CD4-positive, alpha-beta T cell (primary cell): ENCODE data around the gene GLB1L. TPM values are rescaled to one million over a fixed set of nuclear protein-coding genes. Genes with fewer than 3 reads are reported as not detected.

Experiments used
- ATAC-seq: fragments of 200-7000 bp; cut with Tn5 transposase; one replicate; pipeline ENCODE4 v1.10.0; 2022; ENCODE audit warnings: mild to moderate bottlenecking; ENCODE audit not compliant: poor library complexity
- CTCF ChIA-PET: fragments of 350-600 bp; sonication (Branson Sonifier 250); formaldehyde crosslinking; loops from one replicate; lab custom pipeline; 2021; ENCODE audit warnings: antibody characterized with exemption, inconsistent platforms; lab: Charles Lee
- POLR2A ChIA-PET: fragments of 350-600 bp; sonication (Branson Sonifier 250); formaldehyde crosslinking; loops from one replicate; lab custom pipeline; 2021; ENCODE audit warnings: antibody characterized with exemption, inconsistent platforms; lab: Charles Lee
- DNase-seq, 14 experiments: peaks; one replicate each; pipeline ENCODE4 v3.0.0-alpha.2; 2013 to 2020; ENCODE audit warnings: mixed read lengths in 2 of 14
- H3K27ac ChIP-seq, 2 donors: one replicate each; pipeline versions ENCODE4 v1.5.1 to v1.7.0; 2013; ENCODE audit warnings: low read length in 2 of 2, low read depth in 1 of 2, mild to moderate bottlenecking in 1 of 2
- H3K27me3 ChIP-seq, 2 experiments: 1 replicate in 1 of 2; 2 replicates in 1 of 2; pipeline versions ENCODE4 v1.6.1 to v1.7.0; 2013; ENCODE audit warnings: low read length in 2 of 2, control low read depth in 1 of 2, mild to moderate bottlenecking in 1 of 2, moderate library complexity in 1 of 2; ENCODE audit not compliant: insufficient read depth in 2 of 2, control insufficient read depth in 1 of 2
- H3K36me3 ChIP-seq: one replicate; pipeline ENCODE4 v1.6.1; 2013; ENCODE audit warnings: low read length, control low read depth; ENCODE audit not compliant: insufficient read depth
- H3K4me1 ChIP-seq: one replicate; pipeline ENCODE4 v1.6.1; 2013; ENCODE audit warnings: low read length, control low read depth; ENCODE audit not compliant: insufficient read depth
- H3K4me3 ChIP-seq: one replicate; pipeline ENCODE4 v1.5.1; 2013; ENCODE audit warnings: mild to moderate bottlenecking, low read length, moderate library complexity
- H3K9me3 ChIP-seq, 2 experiments: 1 replicate in 1 of 2; 2 replicates in 1 of 2; pipeline versions ENCODE4 v1.6.1 to v1.7.0; 2013; ENCODE audit warnings: low read length in 2 of 2, mild to moderate bottlenecking in 2 of 2, control low read depth in 1 of 2, moderate library complexity in 1 of 2; ENCODE audit not compliant: control insufficient read depth in 1 of 2, insufficient read depth in 1 of 2
- H3K27ac Mint-ChIP-seq: one replicate; pipeline ENCODE4 v1.8.0; 2020; ENCODE audit warnings: mixed read lengths
- H3K27me3 Mint-ChIP-seq: one replicate; pipeline ENCODE4 v1.8.0; 2021; ENCODE audit warnings: mixed read lengths
- H3K36me3 Mint-ChIP-seq: one replicate; pipeline ENCODE4 v1.8.0; 2021; ENCODE audit warnings: low read depth, mixed read lengths
- H3K4me1 Mint-ChIP-seq: one replicate; pipeline ENCODE4 v1.8.0; 2021; ENCODE audit warnings: low read depth, mixed read lengths
- H3K4me3 Mint-ChIP-seq: one replicate; pipeline ENCODE4 v1.8.0; 2020; ENCODE audit warnings: mild to moderate bottlenecking, mixed read lengths
- H3K9me3 Mint-ChIP-seq: one replicate; pipeline ENCODE4 v1.8.0; 2020; ENCODE audit warnings: mixed read lengths
- CTCF ChIP-seq: fragments of 200-600 bp; IDR thresholded peaks from one replicate; pipeline ENCODE4 v1.8.0; 2022; ENCODE audit warnings: antibody characterized with exemption, mild to moderate bottlenecking
- intact Hi-C, 2 experiments: fragments of 100-400 bp; cut with DNase I in 1 of 2; cut with micrococcal nuclease in 1 of 2; formaldehyde crosslinking; loops; one replicate each; pipeline versions ENCODE4 v1.15.1 to v1.9.0; 2023 to 2025; cut with DNase I, micrococcal nuclease
- total RNA-seq, 174 experiments: library from RNA in 2 of 174; stranded (reverse) in 2 of 174; gene quantifications; one replicate each; pipeline ENCODE4 v1.2.3 and lab custom pipeline; 2021 to 2026

Gene GLB1L
- total RNA-seq, 2 experiments from 2014 or later: 2.4 to 3.0 TPM

GRCh38 chr2:219215871-219216534, 29.2 kb downstream of the GLB1L start:
- intact Hi-C loops: loop anchor here (2.0 to 5.0 kb wide), 2 partner anchors 13 to 36 kb away; partner anchors contain the start of genes TUBA4A (in 2 of the 2), TUBA4B (in 2 of the 2), ANKZF1 (in 1 of the 2) and ATG9A (in 1 of the 2)
- POLR2A ChIA-PET: interaction anchor here (1.9 to 6.7 kb wide), 3 partner anchors 14 to 40 kb away, joined by 6 to 63 read pairs (median 10); partner anchors contain the start of genes ANKZF1, ATG9A, CNPPD1 and TUBA4A

GRCh38 chr2:219214786-219215185, 30.5 kb downstream of the GLB1L start:
- intact Hi-C loops: loop anchor here (2.0 to 5.0 kb wide), 3 partner anchors 14 to 157 kb away; partner anchors contain the start of genes TUBA4A (in 2 of the 2), TUBA4B (in 2 of the 2), ANKZF1 (in 1 of the 2) and ATG9A (in 1 of the 2)
- POLR2A ChIA-PET: interaction anchor here (1.1 to 2.0 kb wide), 3 partner anchors 8 to 38 kb away, joined by 3 to 7 read pairs (median 6); partner anchors contain the start of genes ANKZF1, ATG9A, CNPPD1 and ZFAND2B
- H3K27me3 ChIP-seq: no peaks in the 10 kb centered on the region
- DNase-seq (no peak), ATAC-seq (no peak)
- peaks cover 31% of the 10 kb centered on the region for H3K4me1 Mint-ChIP-seq
- peaks cover 23% of the 10 kb centered on the region for H3K36me3 Mint-ChIP-seq
- peaks cover 2% of the 10 kb centered on the region for H3K36me3 ChIP-seq
- no peak overlapping the region for H3K27ac ChIP-seq
- H3K4me3 Mint-ChIP-seq: no peak overlapping the region
- no peak for TF ChIP-seq CTCF
- CTCF ChIA-PET: interaction anchor here (2.8 kb wide), 1 partner anchor 80 kb away, joined by 13 read pairs; no protein-coding TSS in a partner anchor
- H3K9me3 Mint-ChIP-seq: no peaks in the 10 kb centered on the region
- H3K4me3 ChIP-seq: no peak overlapping the region
- H3K27me3 Mint-ChIP-seq: no peaks in the 10 kb centered on the region
- peaks cover 43% of the 10 kb centered on the region for H3K4me1 ChIP-seq
- H3K9me3 ChIP-seq: no peaks in the 10 kb centered on the region
- H3K27ac Mint-ChIP-seq: no peak overlapping the region

More at GRCh38 chr2:219215871-219216534, 29.2 kb downstream of the GLB1L start:
- Histone ChIP-seq H3K4me3 (no peak overlapping the region), H3K4me1 (peaks cover 31% of the 10 kb centered on the region), H3K27me3 (no peaks in the 10 kb centered on the region), H3K27ac (no peak overlapping the region), H3K36me3 (peaks cover 14% of the 10 kb centered on the region), H3K9me3 (no peaks in the 10 kb centered on the region)
- Mint-ChIP-seq H3K27ac (no peak overlapping the region), H3K4me3 (peak overlapping the region; percentile 23), H3K27me3 (no peaks in the 10 kb centered on the region), H3K36me3 (peaks cover 35% of the 10 kb centered on the region), H3K9me3 (no peaks in the 10 kb centered on the region), H3K4me1 (peaks cover 24% of the 10 kb centered on the region)
- DNase-seq (no peak), ATAC-seq (no peak)
- TF ChIP-seq CTCF: no peak
- CTCF ChIA-PET: interaction anchor here (1.2 to 2.8 kb wide), 3 partner anchors 38 to 79 kb away, joined by 3 to 13 read pairs (median 6); partner anchors contain the start of gene TUBA4A

GRCh38 chr2:219214141-219214540, 31.1 kb downstream of the GLB1L start:
- Histone ChIP-seq H3K27me3 (no peaks in the 10 kb centered on the region), H3K9me3 (no peaks in the 10 kb centered on the region), H3K4me3 (no peak overlapping the region), H3K27ac (no peak overlapping the region), H3K4me1 (peaks cover 43% of the 10 kb centered on the region), H3K36me3 (peaks cover 6% of the 10 kb centered on the region)
- Mint-ChIP-seq H3K27ac (no peak overlapping the region), H3K27me3 (no peaks in the 10 kb centered on the region), H3K9me3 (no peaks in the 10 kb centered on the region), H3K36me3 (peaks cover 24% of the 10 kb centered on the region), H3K4me3 (no peak overlapping the region), H3K4me1 (peaks cover 31% of the 10 kb centered on the region)
- POLR2A ChIA-PET: interaction anchor here (1.1 to 1.2 kb wide), 2 partner anchors 8 to 37 kb away, joined by 3 to 7 read pairs; partner anchors contain the start of genes CNPPD1 and ZFAND2B
- intact Hi-C loops: loop anchor here in 1 of 2 experiments (2.0 to 5.0 kb wide), 2 partner anchors 15 to 157 kb away; partner anchors contain the start of genes ANKZF1 and ATG9A
- TF ChIP-seq CTCF: no peak
- ATAC-seq (no peak), DNase-seq (no peak)
- CTCF ChIA-PET: interaction anchor here (2.8 kb wide), 1 partner anchor 81 kb away, joined by 13 read pairs; no protein-coding TSS in a partner anchor
